ENCODE measurements around the gene PEAR1.
A peak's percentile ranks its signal among the peaks of the same experiment; 100 is the strongest.

PEAR1 gene

DNA sequence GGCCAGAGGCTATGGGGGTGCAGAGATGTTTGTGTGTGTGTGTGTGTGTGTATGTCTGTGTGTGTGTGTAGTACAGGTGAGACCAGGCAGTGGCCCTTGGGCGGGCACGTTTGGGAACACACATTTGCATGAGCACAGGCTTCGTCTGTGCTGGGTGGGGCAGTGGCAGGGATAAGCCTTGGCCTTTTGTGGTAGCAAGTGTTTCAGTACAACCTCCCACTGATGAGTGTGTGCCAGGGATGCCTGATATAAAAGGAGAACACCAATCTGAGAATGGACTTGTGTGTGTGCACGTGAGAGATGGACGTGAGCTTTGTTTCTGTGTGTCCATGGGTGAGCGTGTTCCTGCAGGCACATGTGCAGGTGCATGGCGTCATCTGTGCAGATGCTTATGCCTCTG is 29.9 kb upstream of the PEAR1 start:
- peak overlapping the region in 1 of 2 experiments; percentile 27 for H3K14ac ChIP-seq (ENCODE audit: low read length in 2 of 2)
- H3K23ac ChIP-seq (ENCODE audit: low read length in 2 of 2) = no peak overlapping the region
- H2BK120ac ChIP-seq (ENCODE audit: low read depth, low read length) = no peak overlapping the region
- H2BK5ac ChIP-seq (ENCODE audit: low read depth, low read length, poor library complexity, severe bottlenecking) = no peak overlapping the region
- no peak overlapping the region for H3K9ac ChIP-seq (ENCODE audit: low read length)
- no peak overlapping the region for H4K8ac ChIP-seq (ENCODE audit: low read length)
- H2BK15ac ChIP-seq (ENCODE audit: low read depth, poor library complexity, severe bottlenecking) = no peak overlapping the region
- H3K4me3 ChIP-seq (ENCODE audit: insufficient read depth in 1 of 2, low read depth in 1 of 2, low read length in 2 of 2) = no peak overlapping the region
- no peak overlapping the region for H2BK12ac ChIP-seq (ENCODE audit: low read length in 2 of 2)
- no peak overlapping the region for H4K91ac ChIP-seq (ENCODE audit: low read length)
- no peak overlapping the region for H2AFZ ChIP-seq (ENCODE audit: low read depth, low read length)
- H3K79me1 ChIP-seq (replicated peaks; ENCODE audit: low read length, poor library complexity, severe bottlenecking) = no peaks in the 10 kb centered on the region
- no peaks in the 10 kb centered on the region for H3K9me3 ChIP-seq (ENCODE audit: control insufficient read depth, low read length)
- no peak for DNase-seq
- no peak overlapping the region for H3K27ac ChIP-seq (ENCODE audit: low read length, poor library complexity, severe bottlenecking)
- no peak overlapping the region for H3K18ac ChIP-seq (ENCODE audit: low read depth in 1 of 2, low read length in 2 of 2)
- peaks cover 28% of the 10 kb centered on the region for H3K4me1 ChIP-seq (ENCODE audit: control insufficient read depth, insufficient read depth, low read depth, low read length)
- peaks cover 69 to 73% of the 10 kb centered on the region in 2 experiments for H3K27me3 ChIP-seq (ENCODE audit: control insufficient read depth in 1 of 2, insufficient read depth in 1 of 2, low read length in 2 of 2)
- no peak overlapping the region for H3K4ac ChIP-seq (ENCODE audit: low read depth in 1 of 2, low read length in 2 of 2)
- H2AK5ac ChIP-seq (ENCODE audit: low read length, severe bottlenecking) = no peak overlapping the region
- H3K4me2 ChIP-seq (ENCODE audit: low read length, poor library complexity, severe bottlenecking) = no peak overlapping the region
- no peaks in the 10 kb centered on the region for H3K36me3 ChIP-seq (ENCODE audit: control insufficient read depth in 1 of 2, insufficient read depth in 2 of 2, low read depth in 1 of 2, low read length in 2 of 2)
- 69% methylated on average over 7 of the region's 7 CpGs for WGBS

GRCh38 chr1:156864796-156865195 is 28.7 kb upstream of the PEAR1 start:
- Histone ChIP-seq H2AK5ac (ENCODE audit: low read length, severe bottlenecking) (no peak overlapping the region), H3K4me1 (ENCODE audit: control insufficient read depth, insufficient read depth, low read depth, low read length) (peaks cover 16% of the 10 kb centered on the region), H3K4me2 (ENCODE audit: low read length, poor library complexity, severe bottlenecking) (no peak overlapping the region), H2BK5ac (ENCODE audit: low read depth, low read length, poor library complexity, severe bottlenecking) (no peak overlapping the region), H2BK15ac (ENCODE audit: low read depth, poor library complexity, severe bottlenecking) (no peak overlapping the region), H3K23ac (ENCODE audit: low read length in 2 of 2) (no peak overlapping the region), H2BK12ac (ENCODE audit: low read length in 2 of 2) (no peak overlapping the region), H3K27me3 (ENCODE audit: control insufficient read depth in 1 of 2, insufficient read depth in 1 of 2, low read length in 2 of 2) (peaks cover 58 to 62% of the 10 kb centered on the region in 2 experiments), H3K27ac (ENCODE audit: low read length, poor library complexity, severe bottlenecking) (no peak overlapping the region), H3K14ac (ENCODE audit: low read length in 2 of 2) (no peak overlapping the region), H4K8ac (ENCODE audit: low read length) (no peak overlapping the region), H3K9me3 (ENCODE audit: control insufficient read depth, low read length) (no peaks in the 10 kb centered on the region), H3K18ac (ENCODE audit: low read depth in 1 of 2, low read length in 2 of 2) (no peak overlapping the region), H3K4me3 (ENCODE audit: insufficient read depth in 1 of 2, low read depth in 1 of 2, low read length in 2 of 2) (no peak overlapping the region), H4K91ac (ENCODE audit: low read length) (no peak overlapping the region), H2BK120ac (ENCODE audit: low read depth, low read length) (no peak overlapping the region), H3K4ac (ENCODE audit: low read depth in 1 of 2, low read length in 2 of 2) (no peak overlapping the region), H2AFZ (ENCODE audit: low read depth, low read length) (no peak overlapping the region), H3K36me3 (ENCODE audit: control insufficient read depth in 1 of 2, insufficient read depth in 2 of 2, low read depth in 1 of 2, low read length in 2 of 2) (no peaks in the 10 kb centered on the region), H3K79me1 (replicated peaks; ENCODE audit: low read length, poor library complexity, severe bottlenecking) (no peaks in the 10 kb centered on the region), H3K9ac (ENCODE audit: low read length) (no peak overlapping the region)
- 87% methylated on average over 4 of the region's 4 CpGs for WGBS
- DNase-seq = no peak

DNA sequence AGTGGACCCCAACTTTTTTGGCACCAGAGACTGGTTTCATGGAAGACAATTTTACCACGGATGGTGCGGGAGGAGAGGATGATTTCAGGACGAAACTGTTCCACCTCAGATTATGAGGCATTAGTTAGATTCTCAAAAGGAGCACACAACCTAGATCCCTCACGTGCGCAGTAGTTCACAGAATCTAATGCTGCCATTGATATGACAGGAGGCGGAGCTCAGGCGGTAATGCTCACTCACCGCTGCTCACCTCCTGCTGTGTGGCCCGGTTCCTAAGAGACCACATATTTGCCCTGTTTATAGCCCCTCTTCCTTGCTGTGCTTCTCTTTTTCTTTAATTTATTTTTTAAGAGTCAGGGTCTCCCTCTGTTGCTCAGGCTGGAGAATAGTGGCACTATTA is 28.3 kb upstream of the PEAR1 start:
- no peaks in the 10 kb centered on the region for H3K9me3 ChIP-seq (ENCODE audit: control insufficient read depth, low read length)
- H3K79me1 ChIP-seq (replicated peaks; ENCODE audit: low read length, poor library complexity, severe bottlenecking) = no peaks in the 10 kb centered on the region
- H2BK12ac ChIP-seq (ENCODE audit: low read length in 2 of 2) = no peak overlapping the region
- H3K23ac ChIP-seq (ENCODE audit: low read length in 2 of 2) = no peak overlapping the region
- H2BK5ac ChIP-seq (ENCODE audit: low read depth, low read length, poor library complexity, severe bottlenecking) = no peak overlapping the region
- peaks cover 54 to 58% of the 10 kb centered on the region in 2 experiments for H3K27me3 ChIP-seq (ENCODE audit: control insufficient read depth in 1 of 2, insufficient read depth in 1 of 2, low read length in 2 of 2)
- H2AK5ac ChIP-seq (ENCODE audit: low read length, severe bottlenecking) = no peak overlapping the region
- no peak overlapping the region for H3K4me2 ChIP-seq (ENCODE audit: low read length, poor library complexity, severe bottlenecking)
- H3K27ac ChIP-seq (ENCODE audit: low read length, poor library complexity, severe bottlenecking) = no peak overlapping the region
- H4K91ac ChIP-seq (ENCODE audit: low read length) = no peak overlapping the region
- no peak overlapping the region for H2AFZ ChIP-seq (ENCODE audit: low read depth, low read length)
- no peak overlapping the region for H3K14ac ChIP-seq (ENCODE audit: low read length in 2 of 2)
- H3K36me3 ChIP-seq (ENCODE audit: control insufficient read depth in 1 of 2, insufficient read depth in 2 of 2, low read depth in 1 of 2, low read length in 2 of 2) = no peaks in the 10 kb centered on the region
- H2BK120ac ChIP-seq (ENCODE audit: low read depth, low read length) = no peak overlapping the region
- H3K4ac ChIP-seq (ENCODE audit: low read depth in 1 of 2, low read length in 2 of 2) = no peak overlapping the region
- DNase-seq = no peak
- WGBS = 86% methylated on average over 8 of the region's 9 CpGs
- H3K4me1 ChIP-seq (ENCODE audit: control insufficient read depth, insufficient read depth, low read depth, low read length) = peaks cover 13% of the 10 kb centered on the region
- no peak overlapping the region for H3K9ac ChIP-seq (ENCODE audit: low read length)
- no peak overlapping the region for H2BK15ac ChIP-seq (ENCODE audit: low read depth, poor library complexity, severe bottlenecking)
- no peak overlapping the region for H3K18ac ChIP-seq (ENCODE audit: low read depth in 1 of 2, low read length in 2 of 2)
- no peak overlapping the region for H3K4me3 ChIP-seq (ENCODE audit: insufficient read depth in 1 of 2, low read depth in 1 of 2, low read length in 2 of 2)
- H4K8ac ChIP-seq (ENCODE audit: low read length) = no peak overlapping the region

GRCh38 chr1:156865865-156866248 is 27.7 kb upstream of the PEAR1 start:
- Histone ChIP-seq H3K18ac (ENCODE audit: low read depth in 1 of 2, low read length in 2 of 2) (no peak overlapping the region), H3K9ac (ENCODE audit: low read length) (no peak overlapping the region), H3K27me3 (ENCODE audit: control insufficient read depth in 1 of 2, insufficient read depth in 1 of 2, low read length in 2 of 2) (peaks cover 48 to 55% of the 10 kb centered on the region in 2 experiments), H2BK15ac (ENCODE audit: low read depth, poor library complexity, severe bottlenecking) (no peak overlapping the region), H3K27ac (ENCODE audit: low read length, poor library complexity, severe bottlenecking) (no peak overlapping the region), H2BK120ac (ENCODE audit: low read depth, low read length) (no peak overlapping the region), H2BK5ac (ENCODE audit: low read depth, low read length, poor library complexity, severe bottlenecking) (no peak overlapping the region), H2AK5ac (ENCODE audit: low read length, severe bottlenecking) (no peak overlapping the region), H2AFZ (ENCODE audit: low read depth, low read length) (no peak overlapping the region), H3K4me2 (ENCODE audit: low read length, poor library complexity, severe bottlenecking) (no peak overlapping the region), H3K79me1 (replicated peaks; ENCODE audit: low read length, poor library complexity, severe bottlenecking) (no peaks in the 10 kb centered on the region), H2BK12ac (ENCODE audit: low read length in 2 of 2) (no peak overlapping the region), H4K8ac (ENCODE audit: low read length) (no peak overlapping the region), H4K91ac (ENCODE audit: low read length) (no peak overlapping the region), H3K4me1 (ENCODE audit: control insufficient read depth, insufficient read depth, low read depth, low read length) (peaks cover 8% of the 10 kb centered on the region), H3K9me3 (ENCODE audit: control insufficient read depth, low read length) (no peaks in the 10 kb centered on the region), H3K4me3 (ENCODE audit: insufficient read depth in 1 of 2, low read depth in 1 of 2, low read length in 2 of 2) (no peak overlapping the region), H3K14ac (ENCODE audit: low read length in 2 of 2) (no peak overlapping the region), H3K36me3 (ENCODE audit: control insufficient read depth in 1 of 2, insufficient read depth in 2 of 2, low read depth in 1 of 2, low read length in 2 of 2) (no peaks in the 10 kb centered on the region), H3K4ac (ENCODE audit: low read depth in 1 of 2, low read length in 2 of 2) (no peak overlapping the region), H3K23ac (ENCODE audit: low read length in 2 of 2) (no peak overlapping the region)
- WGBS = 84% methylated on average over 4 of the region's 4 CpGs
- DNase-seq = no peak

Data from mesenchymal stem cell (in vitro differentiated cells and primary cell).